ENCODE results near the gene TUBB8.
"Not testable (repeated sequence)": the region's sequence is repeated elsewhere in the genome, so short reads cannot be mapped to it uniquely, and the experiment has no call there.

Gene TUBB8

GRCh38 chr10:13315-13635 is 35.8 kb downstream of the TUBB8 start:
- DNase-seq: not testable (repeated sequence)

GRCh38 chr10:12444-13314 is 36.4 kb downstream of the TUBB8 start:
- DNase-seq: not testable (repeated sequence)

- not testable (repeated sequence) for DNase-seq
These were observed 37.8 kb downstream of the TUBB8 start for GRCh38 chr10:11260-11659.

GRCh38 chr10:10261-10971 is 38.7 kb downstream of the TUBB8 start:
- DNase-seq: not testable (repeated sequence)

All from stimulated activated CD4-positive, alpha-beta T cell treated with anti-CD3 and anti-CD28 coated beads, Interleukin-4, amount 100 ng/mL, for 24 hours (primary cell).